ENCODE results near the gene LCE1F.

Gene LCE1F

GRCh38 chr1:152786077-152786476, 11.1 kb downstream of the LCE1F start, which contains the start of gene LCE1E:
LCE1E (plus strand) TSS chr1:152786257; CDS start chr1:152787300, 1,043 bp downstream.
- Histone ChIP-seq H3K36me3 (replicated peaks in 1 of 2; ENCODE audit: control insufficient read depth in 2 of 2, insufficient read depth in 2 of 2, low read length in 2 of 2) (no peaks in the 10 kb centered on the region), H3K79me1 (ENCODE audit: low read depth, low read length) (no peaks in the 10 kb centered on the region), H3K9me3 (replicated peaks in 1 of 2; ENCODE audit: control insufficient read depth in 2 of 2, insufficient read depth in 1 of 2, low read depth in 1 of 2, low read length in 2 of 2) (peaks cover 0 to 17% of the 10 kb centered on the region in 2 donors), H2BK5ac (ENCODE audit: low read length) (no peak within 1 kb of the TSS), H3K14ac (ENCODE audit: low read length) (no peak within 1 kb of the TSS), H3K27ac (replicated peaks; ENCODE audit: low read length) (no peak within 1 kb of the TSS), H3K27me3 (ENCODE audit: control insufficient read depth in 3 of 3, insufficient read depth in 3 of 3, low read depth in 1 of 3, low read length in 3 of 3) (peaks cover 0 to 6% (median 0%) of the 10 kb centered on the region in 3 experiments), H2BK120ac (ENCODE audit: low read depth, low read length) (no peak within 1 kb of the TSS), H2AK5ac (ENCODE audit: low read depth, low read length) (no peak within 1 kb of the TSS), H2AFZ (ENCODE audit: low read length) (peak within 1 kb of the TSS; percentile 22), H3K4me1 (ENCODE audit: control insufficient read depth in 2 of 2, insufficient read depth in 1 of 2, low read depth in 1 of 2, low read length in 2 of 2) (no peaks in the 10 kb centered on the region), H3K4ac (ENCODE audit: low read length) (no peak within 1 kb of the TSS), H3K9ac (ENCODE audit: low read depth, low read length, poor library complexity) (no peak within 1 kb of the TSS), H4K8ac (ENCODE audit: low read depth, low read length) (no peak within 1 kb of the TSS), H2BK12ac (ENCODE audit: low read length) (no peak within 1 kb of the TSS), H3K18ac (ENCODE audit: low read length) (no peak within 1 kb of the TSS), H4K91ac (ENCODE audit: low read depth, low read length, poor library complexity) (no peak within 1 kb of the TSS), H3K4me2 (ENCODE audit: insufficient read depth, low read length, poor library complexity, severe bottlenecking) (no peak within 1 kb of the TSS), H3K23ac (ENCODE audit: low read depth, low read length, poor library complexity) (no peak within 1 kb of the TSS), H2BK15ac (ENCODE audit: low read length) (no peak within 1 kb of the TSS), H3K4me3 (ENCODE audit: low read length in 2 of 2) (no peak within 1 kb of the TSS)
- no peak for DNase-seq (ENCODE audit: low spot score)
- no CpG with 5 or more reads among the region's 2 CpGs for WGBS, 2 donors (ENCODE audit: extremely low coverage in 2 of 2, insufficient read length in 2 of 2, insufficient replicate concordance in 1 of 2)

DNA sequence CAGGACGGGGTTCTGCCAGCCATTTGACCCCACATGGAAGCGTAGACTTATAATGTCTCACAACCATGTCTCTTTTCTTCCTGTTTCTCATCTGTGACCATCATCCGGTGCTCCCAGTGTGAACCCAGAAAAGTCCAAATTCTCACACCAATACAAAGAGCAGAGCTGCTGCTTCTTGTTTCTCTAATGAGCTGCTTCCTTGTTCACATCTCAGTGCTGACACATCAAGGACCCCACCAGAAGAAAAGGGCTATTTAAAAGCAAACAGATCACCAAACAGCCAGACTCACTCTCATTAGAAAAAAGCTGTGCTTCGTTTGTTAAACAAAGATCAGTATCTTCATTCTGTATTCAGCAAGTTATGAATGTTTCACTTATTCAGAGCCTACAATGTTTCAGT, 20.7 kb downstream of the LCE1F start:
- no peak overlapping the region for H2BK5ac ChIP-seq (ENCODE audit: low read length)
- no peak overlapping the region for H3K4me2 ChIP-seq (ENCODE audit: insufficient read depth, low read length, poor library complexity, severe bottlenecking)
- H3K9ac ChIP-seq (ENCODE audit: low read depth, low read length, poor library complexity), result no peak overlapping the region
- no CpG with 5 or more reads among the region's 4 CpGs for WGBS, 2 donors (ENCODE audit: extremely low coverage in 2 of 2, insufficient read length in 2 of 2, insufficient replicate concordance in 1 of 2)
- no peak overlapping the region for H3K4ac ChIP-seq (ENCODE audit: low read length)
- H2BK15ac ChIP-seq (ENCODE audit: low read length), result no peak overlapping the region
- H4K91ac ChIP-seq (ENCODE audit: low read depth, low read length, poor library complexity), result no peak overlapping the region
- H2AFZ ChIP-seq (ENCODE audit: low read length), result no peak overlapping the region
- H2AK5ac ChIP-seq (ENCODE audit: low read depth, low read length), result no peak overlapping the region
- no peaks in the 10 kb centered on the region for H3K27me3 ChIP-seq (ENCODE audit: control insufficient read depth in 3 of 3, insufficient read depth in 3 of 3, low read depth in 1 of 3, low read length in 3 of 3)
- H3K27ac ChIP-seq (replicated peaks; ENCODE audit: low read length), result no peak overlapping the region
- no peak overlapping the region for H2BK12ac ChIP-seq (ENCODE audit: low read length)
- H3K23ac ChIP-seq (ENCODE audit: low read depth, low read length, poor library complexity), result no peak overlapping the region
- H2BK120ac ChIP-seq (ENCODE audit: low read depth, low read length), result no peak overlapping the region
- H3K9me3 ChIP-seq (replicated peaks in 1 of 2; ENCODE audit: control insufficient read depth in 2 of 2, insufficient read depth in 1 of 2, low read depth in 1 of 2, low read length in 2 of 2), result peaks cover 0 to 3% of the 10 kb centered on the region in 2 donors
- H3K4me3 ChIP-seq (ENCODE audit: low read length in 2 of 2), result no peak overlapping the region
- no peaks in the 10 kb centered on the region for H3K79me1 ChIP-seq (ENCODE audit: low read depth, low read length)
- no peak for DNase-seq (ENCODE audit: low spot score)
- H3K4me1 ChIP-seq (ENCODE audit: control insufficient read depth in 2 of 2, insufficient read depth in 1 of 2, low read depth in 1 of 2, low read length in 2 of 2), result no peaks in the 10 kb centered on the region
- no peaks in the 10 kb centered on the region for H3K36me3 ChIP-seq (replicated peaks in 1 of 2; ENCODE audit: control insufficient read depth in 2 of 2, insufficient read depth in 2 of 2, low read length in 2 of 2)
- H3K14ac ChIP-seq (ENCODE audit: low read length), result no peak overlapping the region
- no peak overlapping the region for H4K8ac ChIP-seq (ENCODE audit: low read depth, low read length)
- H3K18ac ChIP-seq (ENCODE audit: low read length), result no peak overlapping the region

- no peak within 1 kb of the TSS for H2BK15ac ChIP-seq (ENCODE audit: low read length)
- H3K27ac ChIP-seq (replicated peaks; ENCODE audit: low read length), result no peak within 1 kb of the TSS
- peaks cover 0 to 3% of the 10 kb centered on the region in 2 donors for H3K9me3 ChIP-seq (replicated peaks in 1 of 2; ENCODE audit: control insufficient read depth in 2 of 2, insufficient read depth in 1 of 2, low read depth in 1 of 2, low read length in 2 of 2)
- H3K23ac ChIP-seq (ENCODE audit: low read depth, low read length, poor library complexity), result no peak within 1 kb of the TSS
- H3K4me3 ChIP-seq (ENCODE audit: low read length in 2 of 2), result no peak within 1 kb of the TSS
- no peaks in the 10 kb centered on the region for H3K79me1 ChIP-seq (ENCODE audit: low read depth, low read length)
- H3K4me2 ChIP-seq (ENCODE audit: insufficient read depth, low read length, poor library complexity, severe bottlenecking), result no peak within 1 kb of the TSS
- H2BK5ac ChIP-seq (ENCODE audit: low read length), result no peak within 1 kb of the TSS
- H2AFZ ChIP-seq (ENCODE audit: low read length), result no peak within 1 kb of the TSS
- no peaks in the 10 kb centered on the region for H3K27me3 ChIP-seq (ENCODE audit: control insufficient read depth in 3 of 3, insufficient read depth in 3 of 3, low read depth in 1 of 3, low read length in 3 of 3)
- H3K18ac ChIP-seq (ENCODE audit: low read length), result no peak within 1 kb of the TSS
- no peak for DNase-seq (ENCODE audit: low spot score)
- no peak within 1 kb of the TSS for H3K4ac ChIP-seq (ENCODE audit: low read length)
- H4K91ac ChIP-seq (ENCODE audit: low read depth, low read length, poor library complexity), result no peak within 1 kb of the TSS
- H2BK120ac ChIP-seq (ENCODE audit: low read depth, low read length), result no peak within 1 kb of the TSS
- H4K8ac ChIP-seq (ENCODE audit: low read depth, low read length), result no peak within 1 kb of the TSS
- no peak within 1 kb of the TSS for H2AK5ac ChIP-seq (ENCODE audit: low read depth, low read length)
- no peaks in the 10 kb centered on the region for H3K4me1 ChIP-seq (ENCODE audit: control insufficient read depth in 2 of 2, insufficient read depth in 1 of 2, low read depth in 1 of 2, low read length in 2 of 2)
- no peak within 1 kb of the TSS for H2BK12ac ChIP-seq (ENCODE audit: low read length)
- no peak within 1 kb of the TSS for H3K14ac ChIP-seq (ENCODE audit: low read length)
- H3K9ac ChIP-seq (ENCODE audit: low read depth, low read length, poor library complexity), result no peak within 1 kb of the TSS
- WGBS, 2 donors (ENCODE audit: extremely low coverage in 2 of 2, insufficient read length in 2 of 2, insufficient replicate concordance in 1 of 2), result no CpG with 5 or more reads among the region's 3 CpGs
- H3K36me3 ChIP-seq (replicated peaks in 1 of 2; ENCODE audit: control insufficient read depth in 2 of 2, insufficient read depth in 2 of 2, low read length in 2 of 2), result no peaks in the 10 kb centered on the region
These were observed 21.5 kb downstream of the LCE1F start, which contains the start of gene LCE1D for GRCh38 chr1:152796421-152796820. LCE1D (plus strand) TSS chr1:152796721; CDS start chr1:152797795, 1,074 bp downstream.

DNA sequence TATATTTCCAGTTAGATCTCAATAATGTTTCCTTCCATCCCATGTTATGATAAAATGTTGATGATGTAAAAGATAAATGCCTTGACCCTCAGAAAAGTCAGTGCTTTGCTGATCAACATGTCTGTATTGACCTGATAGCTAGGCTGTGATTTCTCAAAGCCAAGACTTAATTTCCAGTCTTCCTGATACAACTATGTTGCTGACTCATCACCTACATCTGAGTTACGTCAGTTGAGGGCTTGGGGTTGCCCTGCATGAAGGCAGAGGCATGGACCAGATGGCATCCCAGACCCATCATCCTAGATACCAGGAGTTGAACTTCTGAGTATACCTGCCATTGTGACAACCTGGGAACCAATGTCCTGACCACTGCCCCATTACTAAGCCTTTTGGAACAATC, 26.4 kb downstream of the LCE1F start:
- no peak overlapping the region for H4K91ac ChIP-seq (ENCODE audit: low read depth, low read length, poor library complexity)
- H3K23ac ChIP-seq (ENCODE audit: low read depth, low read length, poor library complexity), result no peak overlapping the region
- no peak overlapping the region for H2AFZ ChIP-seq (ENCODE audit: low read length)
- no peaks in the 10 kb centered on the region for H3K27me3 ChIP-seq (ENCODE audit: control insufficient read depth in 3 of 3, insufficient read depth in 3 of 3, low read depth in 1 of 3, low read length in 3 of 3)
- H3K9me3 ChIP-seq (replicated peaks in 1 of 2; ENCODE audit: control insufficient read depth in 2 of 2, insufficient read depth in 1 of 2, low read depth in 1 of 2, low read length in 2 of 2), result peaks cover 0 to 17% of the 10 kb centered on the region in 2 donors
- H3K4me2 ChIP-seq (ENCODE audit: insufficient read depth, low read length, poor library complexity, severe bottlenecking), result no peak overlapping the region
- H2BK120ac ChIP-seq (ENCODE audit: low read depth, low read length), result no peak overlapping the region
- no peak overlapping the region for H2BK12ac ChIP-seq (ENCODE audit: low read length)
- no peak overlapping the region for H3K18ac ChIP-seq (ENCODE audit: low read length)
- H2BK15ac ChIP-seq (ENCODE audit: low read length), result no peak overlapping the region
- no peak for DNase-seq (ENCODE audit: low spot score)
- no CpG with 5 or more reads among the region's 1 CpG for WGBS, 2 donors (ENCODE audit: extremely low coverage in 2 of 2, insufficient read length in 2 of 2, insufficient replicate concordance in 1 of 2)
- H3K9ac ChIP-seq (ENCODE audit: low read depth, low read length, poor library complexity), result no peak overlapping the region
- no peak overlapping the region for H2AK5ac ChIP-seq (ENCODE audit: low read depth, low read length)
- H3K36me3 ChIP-seq (replicated peaks in 1 of 2; ENCODE audit: control insufficient read depth in 2 of 2, insufficient read depth in 2 of 2, low read length in 2 of 2), result no peaks in the 10 kb centered on the region
- no peaks in the 10 kb centered on the region for H3K79me1 ChIP-seq (ENCODE audit: low read depth, low read length)
- no peaks in the 10 kb centered on the region for H3K4me1 ChIP-seq (ENCODE audit: control insufficient read depth in 2 of 2, insufficient read depth in 1 of 2, low read depth in 1 of 2, low read length in 2 of 2)
- H3K14ac ChIP-seq (ENCODE audit: low read length), result no peak overlapping the region
- H4K8ac ChIP-seq (ENCODE audit: low read depth, low read length), result no peak overlapping the region
- no peak overlapping the region for H3K4ac ChIP-seq (ENCODE audit: low read length)
- no peak overlapping the region for H3K4me3 ChIP-seq (ENCODE audit: low read length in 2 of 2)
- H2BK5ac ChIP-seq (ENCODE audit: low read length), result no peak overlapping the region
- H3K27ac ChIP-seq (replicated peaks; ENCODE audit: low read length), result no peak overlapping the region

Measured in neuronal stem cell (in vitro differentiated cells).